Measurements from ENCODE around the gene DPP7. TPM values are rescaled to one million over a fixed set of nuclear protein-coding genes. Genes with fewer than 3 reads are reported as not detected.

The DPP7 gene
- total RNA-seq, 2 experiments from 2014 or later: 344 to 349 TPM

DNA sequence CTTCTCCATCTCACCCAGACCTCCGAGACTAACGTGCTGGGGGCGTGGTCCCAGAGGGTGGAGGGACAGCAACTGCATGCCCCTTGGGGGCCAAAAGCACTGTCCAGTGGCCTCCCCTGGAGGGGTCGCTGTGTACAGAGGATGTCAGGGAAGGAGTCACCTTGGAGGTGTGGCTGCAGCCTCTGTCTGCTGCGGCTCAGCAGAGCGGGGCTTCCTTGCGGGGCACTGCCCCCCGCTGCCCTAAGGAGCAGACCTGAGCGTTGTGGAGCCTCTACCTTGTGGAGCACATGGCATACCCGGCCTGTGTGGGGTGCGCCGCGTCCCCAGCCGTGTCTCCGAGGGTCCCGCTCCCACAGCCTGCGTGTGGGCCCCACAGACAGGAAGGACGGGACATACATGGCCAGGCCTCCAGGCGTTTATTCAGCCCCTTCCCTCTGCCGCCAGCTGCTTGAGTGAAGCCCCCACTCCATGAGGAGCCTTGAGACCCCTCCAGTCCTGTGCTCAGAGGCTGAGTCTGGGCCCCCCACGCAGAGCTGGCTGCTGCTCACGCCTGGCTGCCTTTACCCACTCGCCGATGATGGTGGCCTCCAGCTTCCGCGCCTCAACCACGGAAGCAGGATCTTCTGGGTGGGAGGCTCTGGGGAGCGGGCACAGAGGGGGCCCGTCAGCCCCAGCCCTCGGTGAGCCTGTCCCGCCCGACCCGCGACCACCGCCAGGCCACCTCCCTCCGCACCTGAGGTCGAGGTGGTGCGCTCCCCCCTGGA, 4.2 kb downstream of the DPP7 start:
- Histone ChIP-seq H3K4me1 (ENCODE audit: insufficient read depth, low read length) (peaks cover 26% of the 10 kb centered on the region), H3K4me3 (ENCODE audit: low read length) (no peak overlapping the region), H3K9me3 (ENCODE audit: control insufficient read depth in 1 of 2, insufficient read depth in 1 of 2, low read length in 2 of 2) (no peaks in the 10 kb centered on the region), H3K27ac (ENCODE audit: low read depth in 1 of 2, low read length in 2 of 2) (no peak overlapping the region), H3K27me3 (ENCODE audit: control insufficient read depth in 1 of 2, insufficient read depth in 2 of 2, low read length in 2 of 2) (no peaks in the 10 kb centered on the region), H3K36me3 (ENCODE audit: insufficient read depth, low read length) (peaks cover 74% of the 10 kb centered on the region)
- no peak for ATAC-seq (ENCODE audit: poor library complexity)
- Mint-ChIP-seq H3K4me1 (ENCODE audit: low read depth) (no peaks in the 10 kb centered on the region), H3K27me3 (no peaks in the 10 kb centered on the region), H3K27ac (no peak overlapping the region), H3K36me3 (ENCODE audit: low read depth) (peaks cover 28% of the 10 kb centered on the region), H3K4me3 (no peak overlapping the region), H3K9me3 (no peaks in the 10 kb centered on the region)
- CTCF ChIA-PET: no interaction called here
- no peak for DNase-seq
- POLR2A ChIA-PET: no interaction called here
- intact Hi-C loops (cut with DNase I, micrococcal nuclease): no loop called here
- TF ChIP-seq CTCF (IDR thresholded peaks at IDR 0.05): no peak

GRCh38 chr9:137109250-137110146, 5.0 kb downstream of the DPP7 start:
- Mint-ChIP-seq H3K4me1 (ENCODE audit: low read depth) (no peaks in the 10 kb centered on the region), H3K27ac (no peak overlapping the region), H3K9me3 (no peaks in the 10 kb centered on the region), H3K27me3 (no peaks in the 10 kb centered on the region), H3K4me3 (no peak overlapping the region), H3K36me3 (ENCODE audit: low read depth) (peaks cover 28% of the 10 kb centered on the region)
- CTCF ChIA-PET: no interaction called here
- Histone ChIP-seq H3K27ac (ENCODE audit: low read depth in 1 of 2, low read length in 2 of 2) (no peak overlapping the region), H3K36me3 (ENCODE audit: insufficient read depth, low read length) (peaks cover 82% of the 10 kb centered on the region), H3K4me3 (ENCODE audit: low read length) (no peak overlapping the region), H3K27me3 (ENCODE audit: control insufficient read depth in 1 of 2, insufficient read depth in 2 of 2, low read length in 2 of 2) (no peaks in the 10 kb centered on the region), H3K9me3 (ENCODE audit: control insufficient read depth in 1 of 2, insufficient read depth in 1 of 2, low read length in 2 of 2) (no peaks in the 10 kb centered on the region), H3K4me1 (ENCODE audit: insufficient read depth, low read length) (peaks cover 20% of the 10 kb centered on the region)
- ATAC-seq (ENCODE audit: poor library complexity) (no peak), DNase-seq (no peak)
- no peak for TF ChIP-seq CTCF (IDR thresholded peaks at IDR 0.05)
- intact Hi-C loops (cut with DNase I, micrococcal nuclease): no loop called here
- POLR2A ChIA-PET: interaction anchor here (1.8 kb wide), 1 partner anchor 14 kb away, joined by 6 read pairs; no protein-coding TSS in a partner anchor

- H3K36me3 ChIP-seq (ENCODE audit: insufficient read depth, low read length): peaks cover 88% of the 10 kb centered on the region
- H3K4me3 Mint-ChIP-seq: no peak overlapping the region
- ChIA-PET POLR2A (interaction anchor here (0.5 to 1.8 kb wide), 2 partner anchors 13 to 170 kb away, joined by 3 to 6 read pairs; no protein-coding TSS in a partner anchor), CTCF (no interaction called here)
- no peaks in the 10 kb centered on the region for H3K27me3 ChIP-seq (ENCODE audit: control insufficient read depth in 1 of 2, insufficient read depth in 2 of 2, low read length in 2 of 2)
- H3K9me3 ChIP-seq (ENCODE audit: control insufficient read depth in 1 of 2, insufficient read depth in 1 of 2, low read length in 2 of 2): no peaks in the 10 kb centered on the region
- no peak for ATAC-seq (ENCODE audit: poor library complexity)
- H3K4me1 Mint-ChIP-seq (ENCODE audit: low read depth): no peaks in the 10 kb centered on the region
- no peak overlapping the region for H3K27ac ChIP-seq (ENCODE audit: low read depth in 1 of 2, low read length in 2 of 2)
- no peaks in the 10 kb centered on the region for H3K27me3 Mint-ChIP-seq
- no peak overlapping the region for H3K4me3 ChIP-seq (ENCODE audit: low read length)
- H3K27ac Mint-ChIP-seq: no peak overlapping the region
- peaks cover 28% of the 10 kb centered on the region for H3K36me3 Mint-ChIP-seq (ENCODE audit: low read depth)
- no peaks in the 10 kb centered on the region for H3K9me3 Mint-ChIP-seq
- DNase-seq: no peak
- intact Hi-C loops (cut with DNase I, micrococcal nuclease): no loop called here
- peaks cover 19% of the 10 kb centered on the region for H3K4me1 ChIP-seq (ENCODE audit: insufficient read depth, low read length)
- no peak for TF ChIP-seq CTCF (IDR thresholded peaks at IDR 0.05)
These were observed 5.8 kb downstream of the DPP7 start for GRCh38 chr9:137108608-137109249.

Measured in CD4-positive, alpha-beta T cell (primary cell).